ENCODE measurements around the gene SNHG17. TPM values are rescaled to one million over a fixed set of nuclear protein-coding genes. Genes with fewer than 3 reads are reported as not detected.

Gene SNHG17
- total and polyA plus RNA-seq, 8 donors, result 12.1 to 56.7 (median 30.1) TPM

DNA sequence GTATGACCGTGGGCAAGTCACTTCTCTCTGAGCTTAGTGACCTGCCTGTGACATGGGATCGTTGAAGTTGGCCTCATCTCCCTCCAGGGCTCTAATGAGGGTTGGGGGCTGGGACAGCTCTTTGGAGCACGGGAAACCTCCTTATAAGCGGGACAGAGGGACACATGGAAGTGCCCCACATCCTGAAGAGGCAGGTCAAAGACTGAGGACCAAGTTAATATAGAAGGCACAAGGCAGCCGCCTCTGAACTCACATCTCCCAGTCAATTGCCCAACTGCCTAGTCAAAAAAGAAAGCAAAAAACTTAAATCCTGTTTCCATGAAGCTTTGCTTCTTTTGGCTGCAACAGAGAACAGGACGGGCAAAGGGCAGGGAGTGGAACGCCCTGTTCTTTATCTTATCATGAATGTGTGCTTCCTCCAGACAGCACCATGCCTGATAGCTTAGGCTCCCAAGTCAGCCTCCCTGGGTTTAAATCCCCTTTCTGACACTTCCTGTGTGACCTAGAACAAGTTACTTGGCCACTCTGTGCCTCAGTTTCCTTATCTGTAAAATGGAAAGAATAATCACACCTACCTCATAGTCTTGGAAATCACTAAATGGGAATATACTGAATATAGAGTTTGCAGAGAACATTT lies 61.8 kb downstream of the SNHG17 start:
- no peaks in the 10 kb centered on the region for H3K36me3 ChIP-seq
- no peak for ATAC-seq
- TF ChIP-seq, protein P1, sequence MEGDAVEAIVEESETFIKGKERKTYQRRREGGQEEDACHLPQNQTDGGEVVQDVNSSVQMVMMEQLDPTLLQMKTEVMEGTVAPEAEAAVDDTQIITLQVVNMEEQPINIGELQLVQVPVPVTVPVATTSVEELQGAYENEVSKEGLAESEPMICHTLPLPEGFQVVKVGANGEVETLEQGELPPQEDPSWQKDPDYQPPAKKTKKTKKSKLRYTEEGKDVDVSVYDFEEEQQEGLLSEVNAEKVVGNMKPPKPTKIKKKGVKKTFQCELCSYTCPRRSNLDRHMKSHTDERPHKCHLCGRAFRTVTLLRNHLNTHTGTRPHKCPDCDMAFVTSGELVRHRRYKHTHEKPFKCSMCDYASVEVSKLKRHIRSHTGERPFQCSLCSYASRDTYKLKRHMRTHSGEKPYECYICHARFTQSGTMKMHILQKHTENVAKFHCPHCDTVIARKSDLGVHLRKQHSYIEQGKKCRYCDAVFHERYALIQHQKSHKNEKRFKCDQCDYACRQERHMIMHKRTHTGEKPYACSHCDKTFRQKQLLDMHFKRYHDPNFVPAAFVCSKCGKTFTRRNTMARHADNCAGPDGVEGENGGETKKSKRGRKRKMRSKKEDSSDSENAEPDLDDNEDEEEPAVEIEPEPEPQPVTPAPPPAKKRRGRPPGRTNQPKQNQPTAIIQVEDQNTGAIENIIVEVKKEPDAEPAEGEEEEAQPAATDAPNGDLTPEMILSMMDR (IDR thresholded peaks at IDR 0.05), result no peak
- intact Hi-C loops (cut with DNase I), result no loop called here
- H3K4me1 ChIP-seq, result no peaks in the 10 kb centered on the region
- no peak for DNase-seq
- H3K27me3 ChIP-seq, result no peaks in the 10 kb centered on the region
- no peaks in the 10 kb centered on the region for H3K9me3 ChIP-seq
- H3K4me3 ChIP-seq, result no peak overlapping the region
- H3K27ac ChIP-seq, result no peak overlapping the region

DNA sequence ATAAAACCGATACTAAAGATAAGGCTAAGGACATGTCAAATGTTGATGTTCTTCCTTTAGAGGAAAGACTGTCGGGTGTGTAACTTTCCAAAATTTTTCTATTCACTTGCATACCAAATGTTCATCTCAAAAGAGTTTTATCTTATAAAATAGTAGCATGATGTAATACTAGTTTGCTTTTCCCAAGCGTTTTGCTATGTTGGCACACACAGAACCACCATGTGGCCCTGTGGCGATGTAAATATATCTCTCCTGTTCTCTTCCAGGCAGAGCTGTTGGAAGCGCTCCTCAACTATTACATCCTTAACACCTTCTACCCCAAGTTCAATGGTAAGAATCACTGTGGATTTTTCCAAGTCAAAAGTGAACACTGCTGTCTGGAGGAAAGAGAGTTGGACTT lies 62.3 kb downstream of the SNHG17 start:
- TF ChIP-seq, protein P1 (IDR thresholded peaks at IDR 0.05), result no peak
- no peaks in the 10 kb centered on the region for H3K36me3 ChIP-seq
- H3K27me3 ChIP-seq, result no peaks in the 10 kb centered on the region
- DNase-seq (no peak), ATAC-seq (no peak)
- no peaks in the 10 kb centered on the region for H3K9me3 ChIP-seq
- intact Hi-C loops (cut with DNase I), result no loop called here
- H3K27ac ChIP-seq, result no peak overlapping the region
- H3K4me3 ChIP-seq, result no peak overlapping the region
- H3K4me1 ChIP-seq, result no peaks in the 10 kb centered on the region

Other genes starting within 250 kb of the SNHG17 start
- 1 to 10 TPM; 2.6 TPM for gene KIAA1755, start 174.6 kb downstream of the SNHG17 start, total RNA-seq
- 1 to 10 TPM; 2.7 to 6.4 (median 4.0) TPM for gene KIAA1755, start 174.6 kb downstream of the SNHG17 start, polyA plus RNA-seq (ENCODE audit: insufficient read length in 6 of 6)
- under 1 TPM; 0.35 to 0.47 TPM for gene BPI, start 131.2 kb downstream of the SNHG17 start, total RNA-seq
- gene BPI, start 131.2 kb downstream of the SNHG17 start, polyA plus RNA-seq (ENCODE audit: insufficient read length in 6 of 6), result 1 to 10 TPM in 2 of 6 donors, under 1 TPM in 4; 0.63 to 3.2 (median 0.87) TPM
- gene LBP, start 88.8 kb downstream of the SNHG17 start, total RNA-seq, result 1 to 10 TPM in 1 of 2 donors, under 1 TPM in 1; 0.12 to 1.8 TPM
- not detected for gene LBP, start 88.8 kb downstream of the SNHG17 start, polyA plus RNA-seq (ENCODE audit: insufficient read length in 6 of 6)
- 10 to 100 TPM; 29.6 to 36.8 TPM for gene RALGAPB, start 37.5 kb upstream of the SNHG17 start, total RNA-seq
- 10 to 100 TPM; 34.4 to 38.4 (median 35.8) TPM for gene RALGAPB, start 37.5 kb upstream of the SNHG17 start, polyA plus RNA-seq (ENCODE audit: insufficient read length in 6 of 6)
- not detected for gene ADIG, start 145.9 kb upstream of the SNHG17 start, total RNA-seq
- gene ADIG, start 145.9 kb upstream of the SNHG17 start, polyA plus RNA-seq (ENCODE audit: insufficient read length in 6 of 6), result not detected
- under 1 TPM in 1 of 2 donors, not detected in 1; 0.44 TPM for gene ARHGAP40, start 166.5 kb upstream of the SNHG17 start, total RNA-seq
- under 1 TPM; 0.13 to 0.62 (median 0.40) TPM for gene ARHGAP40, start 166.5 kb upstream of the SNHG17 start, polyA plus RNA-seq (ENCODE audit: insufficient read length in 6 of 6)